Measurements from ENCODE around the gene H2BK1. TPM values are rescaled to one million over a fixed set of nuclear protein-coding genes. Genes with fewer than 3 reads are reported as not detected.

Gene H2BK1
- total RNA-seq, 1 donor from 2014 or later, result not detected

DNA sequence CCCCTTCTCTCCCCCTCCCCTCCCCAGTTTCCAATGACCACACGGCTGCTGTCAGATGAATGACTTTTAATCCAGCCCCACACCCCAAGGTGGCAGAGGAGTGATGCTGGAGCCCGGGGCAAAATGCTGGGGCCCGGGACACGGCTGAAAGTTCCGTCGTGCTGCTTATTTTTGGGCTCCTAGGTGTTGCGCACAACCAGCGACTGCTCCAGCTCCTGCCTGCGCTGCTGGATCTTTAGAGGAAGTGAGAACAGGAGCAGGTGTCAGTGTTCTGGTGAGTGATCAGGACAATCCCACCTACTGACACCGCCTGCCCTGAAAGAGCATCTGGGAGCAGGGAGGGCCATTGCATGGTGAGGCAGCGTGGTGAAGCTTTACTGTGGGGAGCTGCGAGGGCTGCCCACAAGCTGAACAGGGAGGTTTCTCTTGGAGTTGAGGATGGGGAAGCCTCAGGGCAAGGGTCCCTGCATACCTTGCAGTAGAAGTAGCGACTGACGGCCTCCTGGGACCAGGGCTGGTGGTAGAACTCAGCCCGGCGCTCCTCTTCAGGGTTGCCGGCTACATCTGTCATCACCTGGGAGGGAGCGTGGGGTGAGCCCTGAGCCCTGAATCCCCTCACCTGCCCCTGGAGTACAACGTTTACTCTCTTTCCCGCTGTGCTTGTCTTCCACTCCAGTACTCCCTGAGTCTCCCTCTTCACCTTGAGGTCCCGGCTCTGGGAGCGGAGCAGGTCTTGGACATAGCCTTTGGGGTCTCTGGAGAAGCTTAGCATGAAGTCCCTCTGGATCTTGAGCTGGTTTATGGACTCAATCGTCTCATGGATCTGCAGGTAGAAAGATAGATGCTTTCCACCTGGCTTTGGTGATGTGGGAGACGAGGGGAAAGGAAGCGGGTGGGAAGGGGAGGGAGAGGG, 28.9 kb upstream of the H2BK1 start:
- H3K27me3 Mint-ChIP-seq, result no peaks in the 10 kb centered on the region
- H3K9me3 Mint-ChIP-seq (ENCODE audit: low read depth), result no peaks in the 10 kb centered on the region
- no peak overlapping the region for H3K4me3 Mint-ChIP-seq (ENCODE audit: low read depth)
- TF ChIP-seq, protein P1, sequence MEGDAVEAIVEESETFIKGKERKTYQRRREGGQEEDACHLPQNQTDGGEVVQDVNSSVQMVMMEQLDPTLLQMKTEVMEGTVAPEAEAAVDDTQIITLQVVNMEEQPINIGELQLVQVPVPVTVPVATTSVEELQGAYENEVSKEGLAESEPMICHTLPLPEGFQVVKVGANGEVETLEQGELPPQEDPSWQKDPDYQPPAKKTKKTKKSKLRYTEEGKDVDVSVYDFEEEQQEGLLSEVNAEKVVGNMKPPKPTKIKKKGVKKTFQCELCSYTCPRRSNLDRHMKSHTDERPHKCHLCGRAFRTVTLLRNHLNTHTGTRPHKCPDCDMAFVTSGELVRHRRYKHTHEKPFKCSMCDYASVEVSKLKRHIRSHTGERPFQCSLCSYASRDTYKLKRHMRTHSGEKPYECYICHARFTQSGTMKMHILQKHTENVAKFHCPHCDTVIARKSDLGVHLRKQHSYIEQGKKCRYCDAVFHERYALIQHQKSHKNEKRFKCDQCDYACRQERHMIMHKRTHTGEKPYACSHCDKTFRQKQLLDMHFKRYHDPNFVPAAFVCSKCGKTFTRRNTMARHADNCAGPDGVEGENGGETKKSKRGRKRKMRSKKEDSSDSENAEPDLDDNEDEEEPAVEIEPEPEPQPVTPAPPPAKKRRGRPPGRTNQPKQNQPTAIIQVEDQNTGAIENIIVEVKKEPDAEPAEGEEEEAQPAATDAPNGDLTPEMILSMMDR (IDR thresholded peaks at IDR 0.05; ENCODE audit: unreplicated experiment), result no peak
- no peak overlapping the region for H3K27ac Mint-ChIP-seq
- H3K36me3 Mint-ChIP-seq (ENCODE audit: insufficient read depth), result peaks cover 4% of the 10 kb centered on the region
- no peak for DNase-seq (ENCODE audit: low spot score, unreplicated experiment)
- no peaks in the 10 kb centered on the region for H3K4me1 Mint-ChIP-seq (ENCODE audit: low read depth)

DNA sequence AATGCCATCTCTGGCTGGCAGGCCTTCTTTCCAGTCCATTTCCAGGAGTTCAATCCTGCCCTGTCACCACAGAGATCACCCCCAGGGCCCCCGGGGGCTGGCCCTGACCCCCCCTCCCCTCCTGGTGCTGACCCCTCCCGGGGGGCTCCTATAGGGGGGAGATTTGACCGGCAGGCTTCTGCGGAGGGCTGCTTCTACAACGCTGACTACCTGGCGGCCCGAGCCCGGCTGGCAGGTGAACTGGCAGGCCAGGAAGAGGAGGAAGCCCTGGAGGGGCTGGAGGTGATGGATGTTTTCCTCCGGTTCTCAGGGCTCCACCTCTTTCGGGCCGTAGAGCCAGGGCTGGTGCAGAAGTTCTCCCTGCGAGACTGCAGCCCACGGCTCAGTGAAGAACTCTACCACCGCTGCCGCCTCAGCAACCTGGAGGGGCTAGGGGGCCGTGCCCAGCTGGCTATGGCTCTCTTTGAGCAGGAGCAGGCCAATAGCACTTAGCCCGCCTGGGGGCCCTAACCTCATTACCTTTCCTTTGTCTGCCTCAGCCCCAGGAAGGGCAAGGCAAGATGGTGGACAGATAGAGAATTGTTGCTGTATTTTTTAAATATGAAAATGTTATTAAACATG, 28.0 kb upstream of the H2BK1 start:
- H3K27me3 Mint-ChIP-seq, result no peaks in the 10 kb centered on the region
- TF ChIP-seq, protein P1 (IDR thresholded peaks at IDR 0.05; ENCODE audit: unreplicated experiment), result no peak
- H3K9me3 Mint-ChIP-seq (ENCODE audit: low read depth), result no peaks in the 10 kb centered on the region
- peaks cover 6% of the 10 kb centered on the region for H3K4me1 Mint-ChIP-seq (ENCODE audit: low read depth)
- no peak overlapping the region for H3K27ac Mint-ChIP-seq
- no peak for DNase-seq (ENCODE audit: low spot score, unreplicated experiment)
- peaks cover 4% of the 10 kb centered on the region for H3K36me3 Mint-ChIP-seq (ENCODE audit: insufficient read depth)
- no peak overlapping the region for H3K4me3 Mint-ChIP-seq (ENCODE audit: low read depth)

DNA sequence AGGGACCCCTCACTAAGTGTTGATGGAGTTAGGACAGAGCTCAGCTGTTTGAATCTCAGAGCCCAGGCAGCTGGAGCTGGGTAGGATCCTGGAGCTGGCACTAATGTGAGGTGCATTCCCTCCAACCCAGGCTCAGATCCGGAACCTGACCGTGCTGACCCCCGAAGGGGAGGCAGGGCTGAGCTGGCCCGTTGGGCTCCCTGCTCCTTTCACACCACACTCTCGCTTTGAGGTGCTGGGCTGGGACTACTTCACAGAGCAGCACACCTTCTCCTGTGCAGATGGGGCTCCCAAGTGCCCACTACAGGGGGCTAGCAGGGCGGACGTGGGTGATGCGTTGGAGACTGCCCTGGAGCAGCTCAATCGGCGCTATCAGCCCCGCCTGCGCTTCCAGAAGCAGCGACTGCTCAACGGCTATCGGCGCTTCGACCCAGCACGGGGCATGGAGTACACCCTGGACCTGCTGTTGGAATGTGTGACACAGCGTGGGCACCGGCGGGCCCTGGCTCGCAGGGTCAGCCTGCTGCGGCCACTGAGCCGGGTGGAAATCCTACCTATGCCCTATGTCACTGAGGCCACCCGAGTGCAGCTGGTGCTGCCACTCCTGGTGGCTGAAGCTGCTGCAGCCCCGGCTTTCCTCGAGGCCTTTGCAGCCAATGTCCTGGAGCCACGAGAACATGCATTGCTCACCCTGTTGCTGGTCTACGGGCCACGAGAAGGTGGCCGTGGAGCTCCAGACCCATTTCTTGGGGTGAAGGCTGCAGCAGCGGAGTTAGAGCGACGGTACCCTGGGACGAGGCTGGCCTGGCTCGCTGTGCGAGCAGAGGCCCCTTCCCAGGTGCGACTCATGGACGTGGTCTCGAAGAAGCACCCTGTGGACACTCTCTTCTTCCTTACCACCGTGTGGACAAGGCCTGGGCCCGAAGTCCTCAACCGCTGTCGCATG, 27.2 kb upstream of the H2BK1 start:
- TF ChIP-seq, protein P1 (IDR thresholded peaks at IDR 0.05; ENCODE audit: unreplicated experiment), result no peak
- peaks cover 4% of the 10 kb centered on the region for H3K36me3 Mint-ChIP-seq (ENCODE audit: insufficient read depth)
- peaks cover 10% of the 10 kb centered on the region for H3K4me1 Mint-ChIP-seq (ENCODE audit: low read depth)
- no peak overlapping the region for H3K4me3 Mint-ChIP-seq (ENCODE audit: low read depth)
- H3K9me3 Mint-ChIP-seq (ENCODE audit: low read depth), result no peaks in the 10 kb centered on the region
- no peaks in the 10 kb centered on the region for H3K27me3 Mint-ChIP-seq
- H3K27ac Mint-ChIP-seq, result no peak overlapping the region
- no peak for DNase-seq (ENCODE audit: low spot score, unreplicated experiment)

DNA sequence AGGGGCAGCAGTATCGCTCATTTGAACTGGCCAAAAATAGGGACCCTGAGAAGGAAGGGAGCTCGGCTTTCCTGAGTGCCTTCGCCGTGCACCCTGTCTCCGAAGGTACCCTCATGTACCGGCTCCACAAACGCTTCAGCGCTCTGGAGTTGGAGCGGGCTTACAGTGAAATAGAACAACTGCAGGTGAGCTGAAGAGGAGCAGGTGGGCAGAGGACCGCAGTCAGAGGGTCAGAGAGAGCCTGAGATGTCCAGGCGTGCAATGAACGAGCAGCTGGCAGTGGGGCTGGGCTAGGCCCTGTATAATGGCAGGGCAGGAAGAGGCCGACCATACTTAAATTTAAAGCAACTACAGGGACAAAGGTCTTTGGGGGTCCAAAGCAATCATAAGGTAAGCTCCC, 26.1 kb upstream of the H2BK1 start:
- TF ChIP-seq, protein P1 (IDR thresholded peaks at IDR 0.05; ENCODE audit: unreplicated experiment), result no peak
- Mint-ChIP-seq H3K27ac (peak overlapping the region; percentile 24), H3K36me3 (ENCODE audit: insufficient read depth) (peaks cover 3% of the 10 kb centered on the region), H3K4me1 (ENCODE audit: low read depth) (peaks cover 17% of the 10 kb centered on the region), H3K27me3 (no peaks in the 10 kb centered on the region), H3K4me3 (ENCODE audit: low read depth) (no peak overlapping the region), H3K9me3 (ENCODE audit: low read depth) (no peaks in the 10 kb centered on the region)
- no peak for DNase-seq (ENCODE audit: low spot score, unreplicated experiment)

Measured in progenitor cell of endocrine pancreas (in vitro differentiated cells).